ENCODE results near the gene F11.
"Not testable (repeated sequence)": the region's sequence is repeated elsewhere in the genome, so short reads cannot be mapped to it uniquely, and the experiment has no call there.

The F11 gene

DNA sequence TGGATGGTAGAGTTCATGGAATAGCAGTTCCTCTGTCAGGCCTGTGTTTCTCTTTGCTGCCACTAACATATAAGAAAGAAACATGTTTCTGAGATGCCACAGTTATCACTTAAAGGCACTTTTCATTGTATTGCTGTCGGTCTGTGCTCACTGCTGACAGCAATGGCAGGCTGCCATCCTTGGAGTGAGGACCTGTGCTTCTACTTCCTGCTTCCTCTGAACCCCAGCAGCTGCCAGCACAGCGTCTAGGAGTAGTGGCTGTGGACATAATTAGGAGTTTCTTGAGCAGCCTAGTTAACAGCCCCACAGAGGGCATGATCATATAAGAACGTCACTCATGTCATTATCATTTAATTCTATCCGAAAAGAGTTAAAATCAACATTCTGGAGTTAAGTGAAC, 30.5 kb downstream of the F11 start:
- no peak overlapping the region for H3K4me3 ChIP-seq (ENCODE audit: low read depth, low read length)
- no peak for DNase-seq (ENCODE audit: low read depth)

- H3K4me3 ChIP-seq (ENCODE audit: low read depth, low read length), result no peak overlapping the region
- DNase-seq (ENCODE audit: low read depth), result peak; percentile 21
Measured at GRCh38 chr4:186297013-186297645, 31.1 kb downstream of the F11 start.

- H3K4me3 ChIP-seq (ENCODE audit: low read depth, low read length), result no peak overlapping the region
- DNase-seq (ENCODE audit: low read depth), result no peak
Measured at GRCh38 chr4:186298031-186298647, 32.1 kb downstream of the F11 start.

- DNase-seq (ENCODE audit: low read depth), result no peak
Measured at GRCh38 chr4:186299291-186299690, 33.3 kb downstream of the F11 start.

GRCh38 chr4:186300659-186301390, 34.8 kb downstream of the F11 start:
- DNase-seq (ENCODE audit: low read depth), result no peak
- no peak overlapping the region for H3K4me3 ChIP-seq (ENCODE audit: low read depth, low read length)

More at GRCh38 chr4:186299291-186299690, 33.3 kb downstream of the F11 start:
- no peak overlapping the region for H3K4me3 ChIP-seq (ENCODE audit: low read depth, low read length)

- DNase-seq (ENCODE audit: low read depth), result no peak
- no peak overlapping the region for H3K4me3 ChIP-seq (ENCODE audit: low read depth, low read length)
Measured at GRCh38 chr4:186304216-186304615, 38.2 kb downstream of the F11 start.

DNA sequence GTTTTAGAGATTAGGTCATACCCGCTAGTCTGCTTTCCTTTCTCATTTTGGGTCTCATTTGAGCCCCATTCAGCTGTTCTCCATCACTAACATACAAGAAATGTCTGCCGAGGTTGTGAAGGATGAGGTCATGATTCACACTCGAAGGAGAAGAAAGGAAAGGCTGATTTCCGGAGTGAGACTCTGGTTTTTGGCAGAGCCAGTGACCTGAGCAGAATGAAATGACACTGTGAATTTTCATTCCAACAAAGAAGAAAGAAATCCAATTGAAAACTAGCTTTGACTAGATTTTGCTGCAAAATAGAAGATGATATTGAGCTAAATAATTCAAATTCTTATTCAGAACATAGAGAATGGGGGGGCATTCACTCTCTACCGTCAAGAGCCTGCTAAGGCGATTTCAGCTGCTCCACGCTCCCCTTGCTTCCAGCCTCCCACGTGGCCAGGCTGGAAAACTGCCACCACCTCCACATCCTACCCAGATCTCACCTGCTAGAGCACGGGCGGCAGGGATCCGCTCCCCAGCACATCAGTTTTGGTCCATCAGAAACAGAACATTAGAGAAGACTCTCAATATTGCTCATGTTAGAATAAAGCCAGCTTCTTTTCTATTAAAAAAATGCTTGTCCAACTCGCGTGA, 39.0 kb downstream of the F11 start:
- no peak for DNase-seq (ENCODE audit: low read depth)
- no peak overlapping the region for H3K4me3 ChIP-seq (ENCODE audit: low read depth, low read length)

- DNase-seq (ENCODE audit: low read depth), result no peak
- no peak overlapping the region for H3K4me3 ChIP-seq (ENCODE audit: low read depth, low read length)
Measured at GRCh38 chr4:186307497-186307896, 41.5 kb downstream of the F11 start.

- no peak overlapping the region for H3K4me3 ChIP-seq (ENCODE audit: low read depth, low read length)
- DNase-seq (ENCODE audit: low read depth), result no peak
Measured at GRCh38 chr4:186307916-186308315, 41.9 kb downstream of the F11 start.

GRCh38 chr4:186318481-186318880, 52.5 kb downstream of the F11 start:
- no peak for DNase-seq (ENCODE audit: low read depth)

GRCh38 chr4:186324660-186325059, 58.7 kb downstream of the F11 start:
- not testable (repeated sequence) for DNase-seq (ENCODE audit: low read depth); H3K4me3 ChIP-seq (ENCODE audit: low read depth, low read length)

More at GRCh38 chr4:186318481-186318880, 52.5 kb downstream of the F11 start:
- H3K4me3 ChIP-seq (ENCODE audit: low read depth, low read length), result no peak overlapping the region

DNA sequence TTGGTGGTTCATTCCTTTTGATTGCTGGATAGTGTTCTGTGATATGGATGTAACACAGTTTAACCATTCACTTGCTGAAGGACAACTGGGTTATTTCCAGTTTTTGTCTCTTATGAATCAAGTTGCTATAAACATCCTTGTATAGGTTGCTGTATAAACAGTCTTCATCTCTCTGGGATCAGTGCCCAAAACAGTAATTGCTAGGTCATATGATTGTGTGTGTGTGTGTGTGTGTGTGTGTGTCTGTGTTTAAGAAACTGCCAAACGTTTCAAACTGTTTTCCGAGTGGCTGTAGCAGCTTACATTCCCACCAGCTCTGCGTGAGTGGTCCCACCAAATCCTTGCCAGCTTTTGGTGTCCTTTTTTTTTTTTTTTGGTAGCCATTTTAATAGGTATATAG, 60.4 kb downstream of the F11 start:
- no peak overlapping the region for H3K4me3 ChIP-seq (ENCODE audit: low read depth, low read length)
- DNase-seq (ENCODE audit: low read depth), result no peak

- H3K4me3 ChIP-seq (ENCODE audit: low read depth, low read length), result no peak overlapping the region
- DNase-seq (ENCODE audit: low read depth), result no peak
Measured at GRCh38 chr4:186329372-186329771, 63.4 kb downstream of the F11 start.

DNA sequence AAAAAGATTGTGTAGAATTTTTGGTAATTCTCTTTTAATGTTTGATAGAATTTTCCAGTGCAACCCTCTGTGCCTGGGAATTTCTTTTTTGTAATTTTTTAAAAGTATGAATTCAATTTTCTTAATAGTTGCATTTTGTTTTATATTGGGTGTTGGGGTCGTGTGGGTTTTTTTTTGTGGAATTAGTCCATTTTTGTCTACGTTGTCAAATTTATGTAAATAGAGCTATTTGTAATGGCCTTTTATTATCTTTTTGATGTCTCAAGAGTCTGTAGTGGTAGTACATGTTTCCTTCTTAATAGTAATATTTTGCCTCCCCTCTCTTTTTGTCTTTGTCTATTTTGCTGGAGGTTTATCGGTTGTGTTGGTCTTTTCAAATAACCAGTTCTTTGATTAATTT, 64.4 kb downstream of the F11 start:
- H3K4me3 ChIP-seq (ENCODE audit: low read depth, low read length), result no peak overlapping the region
- no peak for DNase-seq (ENCODE audit: low read depth)

DNA sequence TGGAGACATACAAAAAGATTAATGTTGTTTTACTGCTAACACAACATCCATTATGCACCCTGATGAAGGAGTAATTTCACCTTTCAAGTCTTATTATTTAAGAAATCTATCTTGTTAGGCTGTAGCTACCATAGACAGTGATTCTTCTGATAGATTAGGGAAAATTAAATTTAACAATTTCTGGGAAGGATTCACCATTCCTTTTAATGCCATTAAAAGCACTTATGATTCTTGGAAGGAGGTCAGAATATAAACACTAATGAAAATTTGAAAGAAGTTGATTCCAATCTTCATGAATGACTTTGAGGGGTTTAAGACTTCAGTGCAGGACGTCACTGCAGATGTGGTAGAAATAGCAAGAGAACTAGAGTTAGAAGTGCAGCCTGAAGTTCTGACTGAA, 69.8 kb downstream of the F11 start:
- no peak for DNase-seq (ENCODE audit: low read depth)
- no peak overlapping the region for H3K4me3 ChIP-seq (ENCODE audit: low read depth, low read length)
